ENCODE measurements around the gene ZNF718.

GRCh38 chr4:188091-188490 is 63.8 kb downstream of the ZNF718 start:
- TF ChIP-seq CTCF (IDR thresholded peaks at IDR 0.05) (no peak), EP300 (IDR thresholded peaks at IDR 0.05) (no peak), POLR2AphosphoS5 (IDR thresholded peaks at IDR 0.05) (no peak), POLR2A (IDR thresholded peaks at IDR 0.05) (no peak)
